HTR-8/SVneo (cell line): Measurements from ENCODE around the gene PLSCR5.

ENCODE experiments used
- DNase-seq: peaks from one replicate; pipeline ENCODE4 v3.0.0; 2011; ENCODE audit warnings: low spot score, mixed read lengths; ENCODE audit not compliant: insufficient read length
- FAIRE-seq: peaks from 2 replicates; lab custom pipeline; 2011; peaks lifted over from hg19 to GRCh38; lab: Jason Lieb, UNC

The PLSCR5 gene

DNA sequence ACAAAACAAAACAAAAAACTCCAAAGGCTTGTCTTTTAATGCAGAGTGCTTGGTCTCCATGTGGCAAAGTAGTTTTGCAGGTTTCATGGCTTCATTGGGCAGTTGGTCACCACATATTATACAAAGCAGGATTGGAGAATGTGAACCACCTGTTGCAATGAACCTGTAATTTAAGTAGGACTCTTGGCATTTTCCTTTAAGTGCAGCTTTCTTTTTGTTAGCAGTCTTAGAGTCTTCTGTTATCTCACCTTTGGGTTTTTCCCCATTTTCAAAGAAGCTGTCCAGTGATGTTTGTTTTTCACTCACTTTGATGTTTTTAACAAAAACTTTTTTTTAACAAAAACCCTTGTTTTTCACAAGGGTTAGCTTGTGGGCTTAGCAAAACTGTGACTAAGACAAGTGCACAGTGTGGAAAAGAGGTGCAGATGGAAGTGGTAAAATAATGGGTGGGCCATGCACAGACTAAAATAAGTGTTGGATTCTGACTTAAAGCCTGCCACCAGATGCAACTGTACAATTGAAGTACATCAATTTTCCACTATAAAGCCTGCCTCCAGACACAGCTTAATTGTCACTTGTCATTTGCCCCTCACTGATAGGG is 57.8 kb downstream of the PLSCR5 start:
- DNase-seq, result no peak
- no peak for FAIRE-seq

- no peak for DNase-seq
- no peak for FAIRE-seq
These were observed 58.7 kb downstream of the PLSCR5 start for GRCh38 chr3:146546366-146546965.

GRCh38 chr3:146544929-146545528 is 60.1 kb downstream of the PLSCR5 start:
- FAIRE-seq, result no peak
- no peak for DNase-seq

- DNase-seq (peak; percentile 90), FAIRE-seq (no peak)
These were observed 60.9 kb downstream of the PLSCR5 start, which contains the start of gene PLSCR1 for GRCh38 chr3:146544002-146544928. Gene PLSCR1, minus strand, starts transcription at chr3:146544607. Its CDS starts 8,055 bp downstream, at chr3:146536552.

GRCh38 chr3:146543461-146544001 is 61.6 kb downstream of the PLSCR5 start:
- FAIRE-seq (no peak), DNase-seq (no peak)

GRCh38 chr3:146542978-146543377 is 62.2 kb downstream of the PLSCR5 start:
- FAIRE-seq (no peak), DNase-seq (no peak)

- DNase-seq (no peak), FAIRE-seq (no peak)
These were observed 63.0 kb downstream of the PLSCR5 start for GRCh38 chr3:146542179-146542578.

DNA sequence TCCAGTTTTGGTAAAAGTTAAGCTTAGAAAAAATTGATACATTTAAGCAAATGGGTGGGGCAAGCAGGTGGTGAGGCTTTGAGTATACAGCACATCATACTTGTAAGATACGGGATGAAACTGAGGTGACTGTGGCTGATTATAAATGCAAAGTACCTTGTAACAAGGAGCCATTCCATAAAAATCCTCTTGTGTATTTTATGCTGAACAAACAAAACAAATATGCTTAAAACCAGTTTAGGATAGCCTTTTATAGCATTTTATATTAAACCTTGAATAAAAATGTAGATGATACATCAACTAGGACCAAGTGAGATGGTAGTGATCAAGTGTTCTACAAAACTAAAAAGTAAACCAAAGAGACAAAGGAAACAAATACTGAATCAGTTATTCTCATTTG is 64.2 kb downstream of the PLSCR5 start:
- DNase-seq (no peak), FAIRE-seq (no peak)

DNA sequence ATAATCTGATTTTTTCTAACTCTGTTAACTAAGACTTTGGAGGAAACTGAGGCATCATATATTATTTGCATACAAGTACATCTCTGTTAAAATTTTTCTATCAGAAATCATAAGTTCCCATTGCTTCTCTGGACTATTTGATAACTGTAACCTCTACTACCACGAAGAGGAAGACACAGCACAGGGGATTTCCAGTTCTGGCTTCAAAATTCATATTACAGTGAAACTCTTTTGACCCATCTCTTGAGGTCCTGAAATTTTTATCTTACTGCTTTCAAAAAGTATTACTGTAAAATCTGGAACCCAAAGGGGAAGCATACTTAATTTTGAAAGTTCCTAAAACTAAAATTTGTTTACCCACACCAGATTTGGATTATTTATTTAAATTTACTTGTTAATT is 64.9 kb downstream of the PLSCR5 start:
- FAIRE-seq, result no peak
- DNase-seq, result no peak

DNA sequence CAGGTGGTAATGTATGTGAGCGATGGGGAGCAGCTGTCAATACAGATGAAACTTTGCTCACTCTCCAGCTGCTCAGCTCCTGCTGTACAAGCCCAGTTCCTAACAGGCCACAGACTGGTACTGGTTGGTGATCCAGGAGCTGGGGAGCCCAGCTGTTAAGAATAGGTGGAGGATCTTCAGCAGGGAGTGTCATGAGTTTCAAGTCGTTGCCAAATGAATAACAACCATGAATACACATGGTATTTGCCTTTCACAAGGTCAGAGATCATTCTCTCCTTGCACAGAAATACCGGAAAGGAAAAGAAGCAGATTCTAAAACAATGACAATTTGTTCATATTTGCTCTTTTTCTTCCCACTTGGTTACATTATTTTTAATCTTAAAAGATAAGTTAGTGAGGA is 65.8 kb downstream of the PLSCR5 start:
- no peak for DNase-seq
- FAIRE-seq, result no peak

DNA sequence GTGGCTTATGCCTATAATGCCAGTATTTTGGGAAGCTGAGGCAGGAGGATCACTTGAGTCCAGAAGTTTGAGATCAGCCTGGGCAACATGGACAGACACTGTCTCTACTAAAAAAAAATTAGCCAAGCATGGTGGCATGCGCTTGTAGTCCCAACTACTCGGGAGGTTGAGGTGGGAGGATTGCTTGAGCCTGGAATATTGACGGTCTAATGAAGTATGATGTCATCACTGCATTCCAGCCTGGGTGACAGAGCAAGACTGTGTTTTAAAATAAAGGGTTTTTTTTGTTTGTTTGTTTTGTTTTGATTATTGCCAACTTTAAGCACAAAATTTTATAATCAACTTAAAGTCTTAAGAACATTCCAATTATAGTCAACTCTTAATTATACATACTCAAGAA is 67.5 kb downstream of the PLSCR5 start:
- FAIRE-seq (no peak), DNase-seq (no peak)

- no peak for DNase-seq
- no peak for FAIRE-seq
These were observed 68.5 kb downstream of the PLSCR5 start for GRCh38 chr3:146536681-146537080.
